ENCODE data around the gene PAPPA. TPM values are rescaled to one million over a fixed set of nuclear protein-coding genes. Genes with fewer than 3 reads are reported as not detected.

Gene PAPPA
- total RNA-seq, 2 experiments from 2014 or later: not detected

DNA sequence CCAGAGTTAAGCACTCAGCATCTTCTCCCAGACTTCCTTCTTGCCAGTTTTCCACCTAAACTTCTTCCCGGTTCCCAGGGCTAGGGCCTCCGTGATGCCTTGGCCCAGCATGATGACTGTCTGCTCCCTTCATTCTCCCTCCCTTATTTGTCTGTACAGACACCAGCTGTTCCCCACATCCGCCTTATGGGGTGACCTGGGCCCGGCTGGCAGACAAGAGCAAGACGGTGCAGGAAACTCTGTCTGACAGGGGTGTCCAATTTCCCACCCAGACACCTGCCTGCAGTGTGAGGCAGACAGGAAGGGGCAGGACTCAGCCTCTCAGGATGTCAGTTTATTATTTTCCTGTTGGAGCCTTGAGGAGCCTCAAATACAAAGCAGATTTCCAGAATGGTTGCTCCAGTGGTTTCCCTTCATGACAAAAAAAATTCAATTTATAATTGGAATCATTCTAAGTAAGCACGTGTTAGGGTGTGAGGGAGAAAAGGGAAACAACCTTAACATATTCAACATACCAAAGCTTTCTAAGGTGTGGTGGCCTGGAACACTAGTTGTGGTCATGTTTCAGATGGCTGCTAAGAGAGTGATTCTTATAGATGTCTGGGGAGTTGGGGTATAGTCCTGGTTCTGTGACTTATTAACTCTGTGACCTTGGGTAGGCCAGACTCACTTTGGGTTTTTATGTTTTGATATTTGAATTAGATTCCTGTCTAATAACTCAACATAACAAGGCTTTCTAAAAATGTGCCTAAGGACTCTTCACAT, 234.5 kb downstream of the PAPPA start:
- TF ChIP-seq, protein P1, sequence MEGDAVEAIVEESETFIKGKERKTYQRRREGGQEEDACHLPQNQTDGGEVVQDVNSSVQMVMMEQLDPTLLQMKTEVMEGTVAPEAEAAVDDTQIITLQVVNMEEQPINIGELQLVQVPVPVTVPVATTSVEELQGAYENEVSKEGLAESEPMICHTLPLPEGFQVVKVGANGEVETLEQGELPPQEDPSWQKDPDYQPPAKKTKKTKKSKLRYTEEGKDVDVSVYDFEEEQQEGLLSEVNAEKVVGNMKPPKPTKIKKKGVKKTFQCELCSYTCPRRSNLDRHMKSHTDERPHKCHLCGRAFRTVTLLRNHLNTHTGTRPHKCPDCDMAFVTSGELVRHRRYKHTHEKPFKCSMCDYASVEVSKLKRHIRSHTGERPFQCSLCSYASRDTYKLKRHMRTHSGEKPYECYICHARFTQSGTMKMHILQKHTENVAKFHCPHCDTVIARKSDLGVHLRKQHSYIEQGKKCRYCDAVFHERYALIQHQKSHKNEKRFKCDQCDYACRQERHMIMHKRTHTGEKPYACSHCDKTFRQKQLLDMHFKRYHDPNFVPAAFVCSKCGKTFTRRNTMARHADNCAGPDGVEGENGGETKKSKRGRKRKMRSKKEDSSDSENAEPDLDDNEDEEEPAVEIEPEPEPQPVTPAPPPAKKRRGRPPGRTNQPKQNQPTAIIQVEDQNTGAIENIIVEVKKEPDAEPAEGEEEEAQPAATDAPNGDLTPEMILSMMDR (IDR thresholded peaks at IDR 0.05): no peak
- Mint-ChIP-seq H3K4me1 (ENCODE audit: low read depth) (no peaks in the 10 kb centered on the region), H3K9me3 (no peaks in the 10 kb centered on the region), H3K36me3 (ENCODE audit: low read depth) (no peaks in the 10 kb centered on the region), H3K4me3 (no peak overlapping the region), H3K27ac (no peak overlapping the region), H3K27me3 (no peaks in the 10 kb centered on the region)
- ChIA-PET POLR2A (no interaction called here), CTCF (no interaction called here)
- ATAC-seq: no peak
- intact Hi-C loops (cut with micrococcal nuclease): no loop called here
- no peak for DNase-seq

GRCh38 chr9:116389541-116390302, 236.1 kb downstream of the PAPPA start:
- TF ChIP-seq, protein P1 (IDR thresholded peaks at IDR 0.05): no peak
- ChIA-PET CTCF (no interaction called here), POLR2A (no interaction called here)
- H3K4me1 Mint-ChIP-seq (ENCODE audit: low read depth): no peaks in the 10 kb centered on the region
- H3K27ac Mint-ChIP-seq: no peak overlapping the region
- H3K4me3 Mint-ChIP-seq: no peak overlapping the region
- H3K9me3 Mint-ChIP-seq: no peaks in the 10 kb centered on the region
- no peaks in the 10 kb centered on the region for H3K27me3 Mint-ChIP-seq
- intact Hi-C loops (cut with micrococcal nuclease): no loop called here
- ATAC-seq (no peak), DNase-seq (no peak)
- no peaks in the 10 kb centered on the region for H3K36me3 Mint-ChIP-seq (ENCODE audit: low read depth)

- intact Hi-C loops (cut with micrococcal nuclease): no loop called here
- Mint-ChIP-seq H3K9me3 (no peaks in the 10 kb centered on the region), H3K27me3 (no peaks in the 10 kb centered on the region), H3K36me3 (ENCODE audit: low read depth) (no peaks in the 10 kb centered on the region), H3K27ac (no peak overlapping the region), H3K4me1 (ENCODE audit: low read depth) (no peaks in the 10 kb centered on the region), H3K4me3 (no peak overlapping the region)
- TF ChIP-seq, protein P1 (IDR thresholded peaks at IDR 0.05): no peak
- ChIA-PET CTCF (no interaction called here), POLR2A (no interaction called here)
- DNase-seq (no peak), ATAC-seq (no peak)
Observed at GRCh38 chr9:116390303-116391228, 237.0 kb downstream of the PAPPA start.

- ATAC-seq: no peak
- intact Hi-C loops (cut with micrococcal nuclease): no loop called here
- Mint-ChIP-seq H3K4me3 (no peak overlapping the region), H3K4me1 (ENCODE audit: low read depth) (no peaks in the 10 kb centered on the region), H3K27me3 (no peaks in the 10 kb centered on the region), H3K36me3 (ENCODE audit: low read depth) (no peaks in the 10 kb centered on the region), H3K9me3 (no peaks in the 10 kb centered on the region), H3K27ac (no peak overlapping the region)
- CTCF ChIA-PET: no interaction called here
- POLR2A ChIA-PET: no interaction called here
- DNase-seq: no peak
- TF ChIP-seq, protein P1 (IDR thresholded peaks at IDR 0.05): no peak
Observed at GRCh38 chr9:116391306-116391900, 237.8 kb downstream of the PAPPA start.
